Measurements from ENCODE around the gene CNTN4. TPM values are rescaled to one million over a fixed set of nuclear protein-coding genes. Genes with fewer than 3 reads are reported as not detected.

Gene CNTN4
- total RNA-seq, 1 donor from 2014 or later, result 16.5 TPM

GRCh38 chr3:2677501-2677900, 578.8 kb downstream of the CNTN4 start:
- H3K27me3 ChIP-seq (ENCODE audit: control insufficient read depth, insufficient read depth, low read length), result no peaks in the 10 kb centered on the region
- H3K4me3 ChIP-seq (ENCODE audit: low read depth, low read length), result no peak overlapping the region
- no peak for TF ChIP-seq CTCF (IDR thresholded peaks at IDR 0.05; ENCODE audit: insufficient read depth, low read length, poor library complexity, severe bottlenecking)
- H3K36me3 ChIP-seq (ENCODE audit: control insufficient read depth, insufficient read depth, low read length), result no peaks in the 10 kb centered on the region
- no peak for DNase-seq (ENCODE audit: low read depth)

- no peak for TF ChIP-seq CTCF (IDR thresholded peaks at IDR 0.05; ENCODE audit: insufficient read depth, low read length, poor library complexity, severe bottlenecking)
- no peaks in the 10 kb centered on the region for H3K27me3 ChIP-seq (ENCODE audit: control insufficient read depth, insufficient read depth, low read length)
- no peak overlapping the region for H3K4me3 ChIP-seq (ENCODE audit: low read depth, low read length)
These were observed 581.6 kb downstream of the CNTN4 start for GRCh38 chr3:2680236-2680635.

GRCh38 chr3:2684046-2684445, 585.4 kb downstream of the CNTN4 start:
- no peak overlapping the region for H3K4me3 ChIP-seq (ENCODE audit: low read depth, low read length)
- no peak for TF ChIP-seq CTCF (IDR thresholded peaks at IDR 0.05; ENCODE audit: insufficient read depth, low read length, poor library complexity, severe bottlenecking)
- no peak for DNase-seq (ENCODE audit: low read depth)
- H3K27me3 ChIP-seq (ENCODE audit: control insufficient read depth, insufficient read depth, low read length), result no peaks in the 10 kb centered on the region
- no peaks in the 10 kb centered on the region for H3K36me3 ChIP-seq (ENCODE audit: control insufficient read depth, insufficient read depth, low read length)

More at GRCh38 chr3:2680236-2680635, 581.6 kb downstream of the CNTN4 start:
- no peaks in the 10 kb centered on the region for H3K36me3 ChIP-seq (ENCODE audit: control insufficient read depth, insufficient read depth, low read length)
- DNase-seq (ENCODE audit: low read depth), result no peak

GRCh38 chr3:2686816-2687502, 588.3 kb downstream of the CNTN4 start:
- Histone ChIP-seq H3K36me3 (ENCODE audit: control insufficient read depth, insufficient read depth, low read length) (no peaks in the 10 kb centered on the region), H3K4me3 (ENCODE audit: low read depth, low read length) (no peak overlapping the region), H3K27me3 (ENCODE audit: control insufficient read depth, insufficient read depth, low read length) (no peaks in the 10 kb centered on the region)
- TF ChIP-seq CTCF (IDR thresholded peaks at IDR 0.05; ENCODE audit: insufficient read depth, low read length, poor library complexity, severe bottlenecking), result no peak
- no peak for DNase-seq (ENCODE audit: low read depth)

- Histone ChIP-seq H3K4me3 (ENCODE audit: low read depth, low read length) (no peak overlapping the region), H3K36me3 (ENCODE audit: control insufficient read depth, insufficient read depth, low read length) (no peaks in the 10 kb centered on the region), H3K27me3 (ENCODE audit: control insufficient read depth, insufficient read depth, low read length) (no peaks in the 10 kb centered on the region)
- no peak for DNase-seq (ENCODE audit: low read depth)
- no peak for TF ChIP-seq CTCF (IDR thresholded peaks at IDR 0.05; ENCODE audit: insufficient read depth, low read length, poor library complexity, severe bottlenecking)
These were observed 598.9 kb downstream of the CNTN4 start for GRCh38 chr3:2697589-2697988.

GRCh38 chr3:2701471-2701870, 602.8 kb downstream of the CNTN4 start:
- Histone ChIP-seq H3K4me3 (ENCODE audit: low read depth, low read length) (no peak overlapping the region), H3K27me3 (ENCODE audit: control insufficient read depth, insufficient read depth, low read length) (no peaks in the 10 kb centered on the region), H3K36me3 (ENCODE audit: control insufficient read depth, insufficient read depth, low read length) (no peaks in the 10 kb centered on the region)
- no peak for DNase-seq (ENCODE audit: low read depth)
- TF ChIP-seq CTCF (IDR thresholded peaks at IDR 0.05; ENCODE audit: insufficient read depth, low read length, poor library complexity, severe bottlenecking), result no peak

Measured in kidney epithelial cell (primary cell).